ENCODE results near the gene PRR9.

- TF ChIP-seq, protein P1, sequence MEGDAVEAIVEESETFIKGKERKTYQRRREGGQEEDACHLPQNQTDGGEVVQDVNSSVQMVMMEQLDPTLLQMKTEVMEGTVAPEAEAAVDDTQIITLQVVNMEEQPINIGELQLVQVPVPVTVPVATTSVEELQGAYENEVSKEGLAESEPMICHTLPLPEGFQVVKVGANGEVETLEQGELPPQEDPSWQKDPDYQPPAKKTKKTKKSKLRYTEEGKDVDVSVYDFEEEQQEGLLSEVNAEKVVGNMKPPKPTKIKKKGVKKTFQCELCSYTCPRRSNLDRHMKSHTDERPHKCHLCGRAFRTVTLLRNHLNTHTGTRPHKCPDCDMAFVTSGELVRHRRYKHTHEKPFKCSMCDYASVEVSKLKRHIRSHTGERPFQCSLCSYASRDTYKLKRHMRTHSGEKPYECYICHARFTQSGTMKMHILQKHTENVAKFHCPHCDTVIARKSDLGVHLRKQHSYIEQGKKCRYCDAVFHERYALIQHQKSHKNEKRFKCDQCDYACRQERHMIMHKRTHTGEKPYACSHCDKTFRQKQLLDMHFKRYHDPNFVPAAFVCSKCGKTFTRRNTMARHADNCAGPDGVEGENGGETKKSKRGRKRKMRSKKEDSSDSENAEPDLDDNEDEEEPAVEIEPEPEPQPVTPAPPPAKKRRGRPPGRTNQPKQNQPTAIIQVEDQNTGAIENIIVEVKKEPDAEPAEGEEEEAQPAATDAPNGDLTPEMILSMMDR (IDR thresholded peaks at IDR 0.05), result no peak
- TF ChIP-seq POLR2A (IDR thresholded peaks at IDR 0.05) (no peak), EP300 (IDR thresholded peaks at IDR 0.05) (no peak), POLR2AphosphoS5 (IDR thresholded peaks at IDR 0.05) (peak in 1 of 3 donors; percentile 38)
Measured at GRCh38 chr1:153231363-153231762, 14.0 kb downstream of the PRR9 start.
